ENCODE measurements around the gene B4GALT1. TPM values are rescaled to one million over a fixed set of nuclear protein-coding genes. Genes with fewer than 3 reads are reported as not detected.

B4GALT1 gene
- total RNA-seq, 1 donor from 2014 or later = 7.5 TPM

- TF ChIP-seq EZH2phosphoT487 (IDR thresholded peaks at IDR 0.05) (no peak), CTCF (IDR thresholded peaks at IDR 0.05) (no peak), EZH2 (IDR thresholded peaks at IDR 0.05) (no peak)
- H3F3A ChIP-seq (ENCODE audit: low read depth) = no peaks in the 10 kb centered on the region
- H4K20me1 ChIP-seq (ENCODE audit: low read depth) = no peaks in the 10 kb centered on the region
- Mint-ChIP-seq H3K27ac (no peak overlapping the region), H3K4me1 (no peaks in the 10 kb centered on the region), H3K36me3 (no peaks in the 10 kb centered on the region), H3K4me3 (no peak overlapping the region), H3K9me3 (no peaks in the 10 kb centered on the region), H3K27me3 (ENCODE audit: insufficient read depth, low read depth) (peaks cover 12% of the 10 kb centered on the region)
- no peak overlapping the region for H3K4me2 ChIP-seq
- H3K27me3 ChIP-seq = no peaks in the 10 kb centered on the region
- H3K36me3 ChIP-seq = no peaks in the 10 kb centered on the region
- H3K4me3 ChIP-seq = no peak overlapping the region
- H3K4me1 ChIP-seq = no peaks in the 10 kb centered on the region
- no peaks in the 10 kb centered on the region for H3K9me3 ChIP-seq (ENCODE audit: low read depth)
- H3K79me2 ChIP-seq (ENCODE audit: low read depth) = no peaks in the 10 kb centered on the region
- no peak overlapping the region for H3K9ac ChIP-seq
- DNase-seq (ENCODE audit: low spot score) = no peak
- no peak overlapping the region for H3K27ac ChIP-seq
- no peak overlapping the region for H2AFZ ChIP-seq (replicated peaks)
Measured at GRCh38 chr9:33198165-33198564, 31.0 kb upstream of the B4GALT1 start.

- Histone ChIP-seq H3K79me2 (ENCODE audit: low read depth) (no peaks in the 10 kb centered on the region), H3F3A (ENCODE audit: low read depth) (no peaks in the 10 kb centered on the region), H3K27ac (no peak overlapping the region), H2AFZ (replicated peaks) (peak overlapping the region; percentile 37), H4K20me1 (ENCODE audit: low read depth) (no peaks in the 10 kb centered on the region), H3K9ac (no peak overlapping the region), H3K27me3 (no peaks in the 10 kb centered on the region), H3K36me3 (no peaks in the 10 kb centered on the region), H3K4me2 (no peak overlapping the region), H3K4me3 (no peak overlapping the region), H3K9me3 (ENCODE audit: low read depth) (no peaks in the 10 kb centered on the region), H3K4me1 (no peaks in the 10 kb centered on the region)
- no peaks in the 10 kb centered on the region for H3K9me3 Mint-ChIP-seq
- no peaks in the 10 kb centered on the region for H3K36me3 Mint-ChIP-seq
- DNase-seq (ENCODE audit: low spot score) = no peak
- no peaks in the 10 kb centered on the region for H3K4me1 Mint-ChIP-seq
- H3K4me3 Mint-ChIP-seq = no peak overlapping the region
- H3K27me3 Mint-ChIP-seq (ENCODE audit: insufficient read depth, low read depth) = peaks cover 10% of the 10 kb centered on the region
- H3K27ac Mint-ChIP-seq = no peak overlapping the region
- TF ChIP-seq CTCF (IDR thresholded peaks at IDR 0.05) = no peak
Measured at GRCh38 chr9:33197279-33198152, 30.4 kb upstream of the B4GALT1 start.

GRCh38 chr9:33196736-33197135, 29.6 kb upstream of the B4GALT1 start:
- H3K4me1 Mint-ChIP-seq = no peaks in the 10 kb centered on the region
- H3K36me3 Mint-ChIP-seq = no peaks in the 10 kb centered on the region
- no peak overlapping the region for H3K27ac Mint-ChIP-seq
- no peak overlapping the region for H3K4me2 ChIP-seq
- H3K9ac ChIP-seq = no peak overlapping the region
- no peaks in the 10 kb centered on the region for H4K20me1 ChIP-seq (ENCODE audit: low read depth)
- H3F3A ChIP-seq (ENCODE audit: low read depth) = no peaks in the 10 kb centered on the region
- TF ChIP-seq EZH2 (IDR thresholded peaks at IDR 0.05) (no peak), CTCF (IDR thresholded peaks at IDR 0.05) (no peak), EZH2phosphoT487 (IDR thresholded peaks at IDR 0.05) (no peak)
- H3K27ac ChIP-seq = no peak overlapping the region
- no peaks in the 10 kb centered on the region for H3K4me1 ChIP-seq
- no peaks in the 10 kb centered on the region for H3K9me3 ChIP-seq (ENCODE audit: low read depth)
- no peak overlapping the region for H3K4me3 ChIP-seq
- no peaks in the 10 kb centered on the region for H3K27me3 ChIP-seq
- H3K27me3 Mint-ChIP-seq (ENCODE audit: insufficient read depth, low read depth) = peaks cover 10% of the 10 kb centered on the region
- no peaks in the 10 kb centered on the region for H3K9me3 Mint-ChIP-seq
- DNase-seq (ENCODE audit: low spot score) = no peak
- H3K79me2 ChIP-seq (ENCODE audit: low read depth) = no peaks in the 10 kb centered on the region
- H3K36me3 ChIP-seq = no peaks in the 10 kb centered on the region
- H2AFZ ChIP-seq (replicated peaks) = no peak overlapping the region
- H3K4me3 Mint-ChIP-seq = no peak overlapping the region

Data from neural progenitor cell (in vitro differentiated cells).